K562 (cell line): ENCODE measurements around the gene SARS1. TPM values are rescaled to one million over a fixed set of nuclear protein-coding genes. Genes with fewer than 3 reads are reported as not detected.

Experiments
- CBX8 ChIP-seq: fragments of 200-600 bp; sonication (generic); IDR thresholded peaks from 2 replicates; pipeline ENCODE4 v1.6.1; 2012; ENCODE audit warnings: borderline replicate concordance, mixed run types, low read depth, mild to moderate bottlenecking, moderate library complexity, mixed read lengths, low read length, control low read depth, inconsistent platforms; ENCODE audit not compliant: poor library complexity, severe bottlenecking; ENCODE audit errors: extremely low read depth
- CEBPG ChIP-seq, 3 experiments: fragments of 200-800 bp in 1 of 3; sonication (Bioruptor generic) in 1 of 3; sonication (generic) in 1 of 3; formaldehyde crosslinking in 1 of 3; IDR thresholded peaks in 2 of 3; conservative IDR thresholded peaks in 1 of 3; 2 replicates each; pipeline versions ENCODE4 v1.6.1 to v1.8.0; 2016 to 2022; ENCODE audit warnings: missing compliant biosample characterization in 2 of 3, missing genetic modification characterization in 2 of 3, mild to moderate bottlenecking in 1 of 3, missing genetic modification reagents in 1 of 3
- EP300 ChIP-seq: IDR thresholded peaks from 2 replicates; pipeline ENCODE4 v1.6.1; 2012; ENCODE audit warnings: low read length, improper control_type of control experiment
- ESRRA ChIP-seq: fragments of 450-650 bp; IDR thresholded peaks from 2 replicates; pipeline ENCODE4 v1.6.1; 2014; ENCODE audit warnings: low read depth, mild to moderate bottlenecking, moderate library complexity, borderline replicate concordance
- ETV6 ChIP-seq, 3 experiments: fragments of 150-350 bp in 1 of 3; sonication (generic) in 1 of 3; formaldehyde crosslinking in 1 of 3; IDR thresholded peaks; 2 replicates each; pipeline versions ENCODE4 v1.6.1 to v1.8.0; 2014 to 2022; ENCODE audit warnings: borderline replicate concordance in 2 of 3, low read depth in 2 of 3, antibody characterized with exemption in 1 of 3, low read length in 1 of 3, mild to moderate bottlenecking in 1 of 3, missing genetic modification reagents in 1 of 3
- HDAC1 ChIP-seq, 2 experiments: fragments of 450-650 bp; IDR thresholded peaks; 2 replicates each; pipeline ENCODE4 v1.6.1; 2016 to 2017; ENCODE audit warnings: inconsistent platforms in 1 of 2, mild to moderate bottlenecking in 1 of 2, moderate library complexity in 1 of 2
- KDM2B ChIP-seq: fragments of 250-450 bp; sonication (Bioruptor Pico); IDR thresholded peaks from 2 replicates; pipeline ENCODE4 v1.8.0; 2021; ENCODE audit warnings: mild to moderate bottlenecking, moderate library complexity
- L3MBTL2 ChIP-seq: fragments of 450-650 bp; IDR thresholded peaks from 2 replicates; pipeline ENCODE4 v1.6.1; 2016; ENCODE audit warnings: mild to moderate bottlenecking, moderate library complexity
- MBD1 ChIP-seq: fragments of 250-450 bp; sonication (Bioruptor Pico); IDR thresholded peaks from 2 replicates; pipeline ENCODE4 v1.8.0; 2022; ENCODE audit warnings: inconsistent platforms
- NEUROD1 ChIP-seq: fragments of 150-350 bp; IDR thresholded peaks from 2 replicates; pipeline ENCODE4 v1.6.1; 2014; ENCODE audit warnings: borderline replicate concordance, low read length, low read depth; ENCODE audit not compliant: partially characterized antibody
- RAD21 ChIP-seq, 2 experiments: fragments of 250-450 bp in 1 of 2; fragments of 450-650 bp in 1 of 2; sonication (Bioruptor Pico) in 1 of 2; formaldehyde crosslinking in 1 of 2; IDR thresholded peaks in 1 of 2; conservative IDR thresholded peaks in 1 of 2; 2 replicates each; pipeline versions ENCODE4 v1.4.0 to v1.8.0; 2020 to 2022; ENCODE audit warnings: mild to moderate bottlenecking in 2 of 2, moderate library complexity in 1 of 2
- RBM39 ChIP-seq: fragments of 200-400 bp; formaldehyde crosslinking; optimal IDR thresholded peaks from 2 replicates; pipeline ENCODE3; 2018; ENCODE audit warnings: low read depth, low read length
- SNIP1 ChIP-seq: fragments of 450-650 bp; IDR thresholded peaks from 2 replicates; pipeline ENCODE4 v1.7.1; 2017; ENCODE audit warnings: low read depth, mild to moderate bottlenecking
- TRIM24 ChIP-seq, 2 experiments: fragments of 450-650 bp; IDR thresholded peaks; 2 replicates each; pipeline ENCODE4 v1.6.1; 2016
- ZNF12 ChIP-seq: sonication (generic); formaldehyde crosslinking; IDR thresholded peaks from 2 replicates; pipeline ENCODE4 v1.4.0; 2020; ENCODE audit warnings: mild to moderate bottlenecking, missing genetic modification reagents
- ZNF174 ChIP-seq: fragments of 250-450 bp; sonication (Bioruptor Pico); IDR thresholded peaks from 2 replicates; pipeline ENCODE4 v1.4.0; 2020; ENCODE audit warnings: mild to moderate bottlenecking
- ZNF347 ChIP-seq: fragments of 450-650 bp; formaldehyde crosslinking; IDR thresholded peaks from 2 replicates; pipeline ENCODE4 v1.4.0; 2020; ENCODE audit warnings: low read depth, mild to moderate bottlenecking, moderate library complexity
- ZNF551 ChIP-seq: fragments of 250-450 bp; sonication (Bioruptor Pico); IDR thresholded peaks from 2 replicates; pipeline ENCODE4 v1.5.0; 2021; ENCODE audit warnings: mild to moderate bottlenecking, moderate library complexity
- ZNF668 ChIP-seq: fragments of 250-450 bp; sonication (Bioruptor Pico); IDR thresholded peaks from 2 replicates; pipeline ENCODE4 v1.8.0; 2022; ENCODE audit warnings: mild to moderate bottlenecking, inconsistent platforms
- ZNF778 ChIP-seq: fragments of 450-650 bp; formaldehyde crosslinking; IDR thresholded peaks from 2 replicates; pipeline ENCODE4 v1.4.0; 2020; ENCODE audit warnings: mild to moderate bottlenecking, moderate library complexity
- polyA plus RNA-seq, 8 experiments: library from polyadenylated mRNA; depleted of rRNA in 4 of 8; stranded (reverse) in 5 of 8; unstranded in 3 of 8; fragments of >200 nt; fragmentation: Nextera tagmentation in 2 of 8; fragmentation: Illumina TruSeq in 1 of 8; extraction: Ambion mirVana in 2 of 8; extraction: Trizol in 1 of 8; gene quantifications; 2 replicates each; pipeline versions ENCODE4 v1.2.1 to v1.2.3, GENCODE V29; 2011 to 2014; ENCODE audit warnings: inconsistent platforms in 1 of 8, missing spikeins in 1 of 8
- total RNA-seq, 7 experiments: library from RNA; depleted of rRNA in 6 of 7; stranded (reverse); fragments of >200 nt in 6 of 7; fragmentation: Illumina TruSeq in 2 of 7; extraction: Trizol in 2 of 7; gene quantifications; 2 replicates each; pipeline versions ENCODE4 v1.2.1 to v1.2.3, GENCODE V29; 2011 to 2021; ENCODE audit warnings: low replicate concordance in 1 of 7
- TF ChIP-seq, protein P1 (sequence below): sonication (generic); formaldehyde crosslinking; IDR thresholded peaks from 2 replicates; pipeline ENCODE4 v1.8.1; 2022; ENCODE audit warnings: missing genetic modification reagents
- TF ChIP-seq, protein P2 (sequence below): sonication (generic); formaldehyde crosslinking; IDR thresholded peaks from 2 replicates; pipeline ENCODE4 v1.8.1; 2023; ENCODE audit warnings: mild to moderate bottlenecking, missing genetic modification reagents

SARS1 gene
- total and polyA plus RNA-seq, 9 of the 15 experiments (the other 6 are each of a cell fraction or from before 2014, with no cell fraction given): 221 to 623 (median 254) TPM

DNA sequence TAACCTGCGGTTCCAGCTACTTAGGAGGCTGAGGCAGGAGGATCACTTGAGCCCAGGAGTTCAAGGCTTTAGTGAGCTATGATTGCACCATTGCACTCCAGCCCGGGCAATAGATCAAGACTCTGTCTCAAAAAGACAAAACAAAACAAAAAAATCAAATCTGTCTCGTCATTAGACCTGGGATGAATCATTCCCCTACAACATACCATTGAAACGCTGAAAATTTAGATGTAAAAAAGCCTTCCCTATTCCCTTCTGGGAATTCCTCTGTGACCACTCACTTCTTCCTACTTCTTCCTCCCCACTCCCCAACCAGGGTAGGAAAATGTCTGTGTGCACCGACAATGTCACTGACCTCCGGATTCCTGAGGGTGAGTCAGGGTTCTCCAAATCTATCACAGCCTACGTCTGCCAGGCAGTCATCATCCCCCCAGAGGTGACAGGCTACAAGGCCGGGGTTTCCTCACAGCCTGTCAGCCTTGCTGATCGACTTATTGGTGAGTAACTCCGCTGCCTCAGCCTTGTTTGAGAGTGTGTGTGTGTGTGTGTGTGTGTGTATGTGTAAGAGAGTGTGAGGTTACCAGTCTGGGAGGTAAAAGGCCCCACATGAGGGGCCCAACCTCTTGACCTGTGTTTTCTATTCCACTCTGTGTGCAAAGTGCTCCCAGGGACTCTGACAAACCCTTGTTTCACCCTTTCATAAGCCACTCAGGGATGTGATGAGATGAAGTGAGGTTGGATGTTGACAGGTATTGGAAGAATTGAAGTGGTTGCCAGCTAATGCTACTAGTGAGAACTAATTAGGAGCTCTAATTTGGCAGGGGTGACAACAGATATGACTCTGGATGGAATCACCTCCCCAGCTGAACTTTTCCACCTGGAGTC, 16.3 kb upstream of the SARS1 start (continued):
- TF ChIP-seq ZNF778 (CRISPR knock-in tag) (no peak), ESRRA (peak; percentile 13; the same call in 1 of the 2 replicates), KDM2B (CRISPR knock-in tag) (no peak), RAD21 (CRISPR knock-in tag; conservative IDR thresholded peaks at IDR 0.05 in 1 of 2, IDR thresholded peaks at IDR 0.05 in 1 of 2) (no peak), RBM39 (no peak), NEUROD1 (peak; percentile 6), EP300 (peak; percentile 53), CEBPG (CRISPR knock-in tag; IDR thresholded peaks at IDR 0.05) (peak; percentile 5; the same call in 1 of the 2 replicates), CEBPG (tag; conservative IDR thresholded peaks at IDR 0.05 in 1 of 2, IDR thresholded peaks at IDR 0.05 in 1 of 2) (peak in 1 of 2 experiments; percentile 29; a peak in 1 of 4 replicates), ZNF347 (no peak), ZNF174 (CRISPR knock-in tag) (no peak), TRIM24 (IDR thresholded peaks at IDR 0.05) (peak; percentile 35 to 39; a peak in 2 of 4 replicates), HDAC1 (IDR thresholded peaks at IDR 0.05) (peak in 1 of 2 experiments; percentile 88; a peak in 2 of 4 replicates), ZNF551 (CRISPR knock-in tag) (no peak), L3MBTL2 (no peak), MBD1 (CRISPR knock-in tag) (no peak), ZNF668 (no peak), CBX8 (no peak), ETV6 (IDR thresholded peaks at IDR 0.05; ENCODE audit: borderline replicate concordance in 1 of 2, low read depth in 2 of 2, low read length in 1 of 2) (no peak), ETV6 (CRISPR knock-in tag; IDR thresholded peaks at IDR 0.05; ENCODE audit: borderline replicate concordance) (no peak), ZNF12 (CRISPR knock-in tag) (0 out of 2 replicates have a peak, but pooled peaks have one; percentile 35), SNIP1 (no peak)
- TF ChIP-seq, protein P1, sequence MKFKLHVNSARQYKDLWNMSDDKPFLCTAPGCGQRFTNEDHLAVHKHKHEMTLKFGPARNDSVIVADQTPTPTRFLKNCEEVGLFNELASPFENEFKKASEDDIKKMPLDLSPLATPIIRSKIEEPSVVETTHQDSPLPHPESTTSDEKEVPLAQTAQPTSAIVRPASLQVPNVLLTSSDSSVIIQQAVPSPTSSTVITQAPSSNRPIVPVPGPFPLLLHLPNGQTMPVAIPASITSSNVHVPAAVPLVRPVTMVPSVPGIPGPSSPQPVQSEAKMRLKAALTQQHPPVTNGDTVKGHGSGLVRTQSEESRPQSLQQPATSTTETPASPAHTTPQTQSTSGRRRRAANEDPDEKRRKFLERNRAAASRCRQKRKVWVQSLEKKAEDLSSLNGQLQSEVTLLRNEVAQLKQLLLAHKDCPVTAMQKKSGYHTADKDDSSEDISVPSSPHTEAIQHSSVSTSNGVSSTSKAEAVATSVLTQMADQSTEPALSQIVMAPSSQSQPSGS (CRISPR knock-in tag): no peak
- TF ChIP-seq, protein P2, sequence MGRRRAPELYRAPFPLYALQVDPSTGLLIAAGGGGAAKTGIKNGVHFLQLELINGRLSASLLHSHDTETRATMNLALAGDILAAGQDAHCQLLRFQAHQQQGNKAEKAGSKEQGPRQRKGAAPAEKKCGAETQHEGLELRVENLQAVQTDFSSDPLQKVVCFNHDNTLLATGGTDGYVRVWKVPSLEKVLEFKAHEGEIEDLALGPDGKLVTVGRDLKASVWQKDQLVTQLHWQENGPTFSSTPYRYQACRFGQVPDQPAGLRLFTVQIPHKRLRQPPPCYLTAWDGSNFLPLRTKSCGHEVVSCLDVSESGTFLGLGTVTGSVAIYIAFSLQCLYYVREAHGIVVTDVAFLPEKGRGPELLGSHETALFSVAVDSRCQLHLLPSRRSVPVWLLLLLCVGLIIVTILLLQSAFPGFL (CRISPR knock-in tag): no peak
